ENCODE results near the gene RMND1. TPM values are rescaled to one million over a fixed set of nuclear protein-coding genes. Genes with fewer than 3 reads are reported as not detected.

Gene RMND1
- 20.9 and 24.6 TPM in 2 replicates for total RNA-seq

GRCh38 chr6:151451950-151452749 lies at the start of gene RMND1:
TSS of gene RMND1 (minus strand) at chr6:151452126. CDS start at chr6:151445811, 6,315 bp downstream.

DNA sequence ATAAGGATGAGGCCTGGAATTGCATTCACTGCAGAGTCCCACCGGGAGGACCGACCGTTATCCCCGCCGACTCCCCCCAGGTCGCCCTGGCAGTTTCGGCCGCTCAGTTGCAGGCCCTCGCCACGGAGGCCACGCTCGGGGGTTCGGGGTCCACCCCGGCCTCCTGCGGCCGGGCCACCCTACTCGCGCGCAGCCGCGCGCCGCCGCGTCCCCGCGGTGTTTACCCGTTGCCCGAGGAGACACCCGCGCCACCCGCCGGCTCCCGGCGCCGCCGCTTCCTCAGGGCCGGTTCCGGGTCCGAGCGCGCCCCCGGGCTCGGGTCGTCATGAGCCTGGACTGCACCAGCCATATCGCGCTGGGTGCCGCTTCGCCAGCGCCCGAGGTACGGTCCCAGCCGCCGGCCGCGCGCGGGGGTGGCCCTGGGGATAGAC lies 41.9 kb upstream of the RMND1 start, which contains the start of gene CCDC170:
TSS of gene CCDC170 (plus strand) at position 214 of the 431 bp plus-strand sequence. CDS start at position 326, 112 bp downstream.

DNA sequence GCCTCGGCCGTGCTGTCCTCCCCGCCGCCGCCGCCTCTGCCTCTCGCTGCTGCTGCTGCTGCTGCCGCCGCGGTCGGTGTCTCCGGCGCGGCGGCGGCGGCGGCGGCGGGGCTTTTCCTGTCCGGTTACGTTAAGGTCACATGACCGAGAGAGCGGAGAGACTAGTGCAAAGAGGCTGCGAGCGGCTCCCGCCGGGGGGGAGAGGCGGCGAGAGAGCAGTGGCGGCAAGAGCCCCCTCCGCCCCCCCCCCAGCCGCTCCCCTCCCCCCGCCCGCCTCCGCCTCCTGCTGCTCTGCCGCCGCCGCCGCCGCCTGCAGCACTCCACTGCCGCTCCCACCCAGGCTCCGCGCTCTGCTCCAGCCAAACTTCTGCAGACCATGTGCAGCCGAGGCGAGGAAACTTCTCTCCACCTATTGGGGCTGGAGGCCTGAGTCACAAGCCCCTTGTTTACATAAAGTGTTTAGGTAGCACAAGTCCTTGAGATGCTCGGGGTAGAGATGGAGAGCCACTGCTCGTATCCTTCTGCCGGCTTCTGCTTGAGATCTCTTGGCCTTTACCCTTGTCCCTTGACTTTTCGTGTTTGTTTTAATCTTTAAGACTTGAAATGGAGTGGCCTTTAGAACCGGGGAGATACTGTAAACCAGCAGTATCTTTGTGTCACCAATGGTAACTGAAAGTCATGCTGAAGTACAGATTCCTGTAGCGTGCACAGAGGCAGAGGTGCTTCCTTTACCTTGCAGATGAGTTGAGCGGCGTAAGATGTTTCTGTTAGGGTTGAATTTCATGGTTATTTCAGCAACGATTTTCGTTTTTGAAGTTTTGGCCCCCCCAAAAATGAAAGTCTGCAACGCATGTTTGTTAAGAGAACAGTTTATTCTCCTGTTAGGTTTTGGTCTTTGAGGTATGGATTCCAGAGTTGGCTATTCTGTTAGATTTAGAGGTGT lies 60.2 kb downstream of the RMND1 start, which contains the start of gene ZBTB2:
TSS of gene ZBTB2 (minus strand) at position 89 of the 943 bp plus-strand sequence. CDS start 17,922 bp downstream, outside the sequence.

Other genes with a start within 250 kb of the RMND1 start
- gene AKAP12, start 212.2 kb downstream of the RMND1 start, total RNA-seq = 7.0 and 8.6 TPM in 2 replicates
- 4.6 and 9.0 TPM in 2 replicates for gene ZBTB2, start 60.6 kb downstream of the RMND1 start, total RNA-seq
- 0.07 and 0.70 TPM in 2 replicates for gene CCDC170, start 41.9 kb upstream of the RMND1 start, total RNA-seq